ENCODE measurements around the gene ID3.
"Not testable (repeated sequence)": the region's sequence is repeated elsewhere in the genome, so short reads cannot be mapped to it uniquely, and the experiment has no call there.

The ID3 gene

GRCh38 chr1:23588749-23589548 lies 29.6 kb upstream of the ID3 start:
- DNase-seq = no peak

- DNase-seq = peak in 1 of 2 donors; percentile 20
Measured at GRCh38 chr1:23585321-23586022, 26.2 kb upstream of the ID3 start.

DNA sequence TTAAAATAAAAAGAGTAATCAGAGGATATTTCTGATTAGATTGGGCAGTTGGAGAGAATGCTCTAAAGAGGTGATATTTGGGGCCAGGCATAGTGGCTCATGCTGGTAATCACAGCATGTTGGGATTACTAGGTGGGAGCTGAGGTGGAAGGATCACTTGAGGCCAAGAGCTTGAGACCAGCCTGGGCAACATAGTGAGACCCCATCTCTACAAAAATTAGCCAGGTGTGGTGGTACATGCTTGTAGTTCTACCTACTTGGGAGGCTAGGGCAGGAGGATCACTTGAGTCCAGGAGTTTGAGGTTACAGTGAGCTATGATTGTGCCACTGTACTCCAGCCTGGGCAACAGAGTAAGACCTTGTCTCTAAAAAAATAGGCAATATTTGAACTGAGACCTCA lies 24.4 kb upstream of the ID3 start:
- not testable (repeated sequence) for DNase-seq

- no peak for DNase-seq
Measured at GRCh38 chr1:23582820-23583219, 23.5 kb upstream of the ID3 start.

GRCh38 chr1:23581219-23581618 lies 21.9 kb upstream of the ID3 start:
- DNase-seq = no peak

DNA sequence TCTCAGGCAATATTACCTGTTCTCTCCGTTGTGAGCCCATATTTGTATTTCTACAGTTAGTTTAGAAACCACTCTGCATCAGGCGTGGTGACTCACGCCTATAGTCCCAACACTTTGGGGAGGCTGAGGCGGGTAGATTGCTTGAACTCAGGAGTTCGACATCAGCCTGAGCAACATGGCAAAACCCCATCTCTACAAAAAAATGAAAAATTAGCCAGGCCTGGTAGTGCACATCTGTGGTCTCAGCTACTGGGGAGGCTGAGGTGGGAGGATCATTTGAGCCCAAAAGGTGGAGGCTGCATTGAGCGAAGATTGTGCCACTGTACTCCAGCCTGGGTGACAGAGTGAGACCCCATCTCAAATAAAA lies 19.7 kb upstream of the ID3 start:
- no peak for DNase-seq

DNA sequence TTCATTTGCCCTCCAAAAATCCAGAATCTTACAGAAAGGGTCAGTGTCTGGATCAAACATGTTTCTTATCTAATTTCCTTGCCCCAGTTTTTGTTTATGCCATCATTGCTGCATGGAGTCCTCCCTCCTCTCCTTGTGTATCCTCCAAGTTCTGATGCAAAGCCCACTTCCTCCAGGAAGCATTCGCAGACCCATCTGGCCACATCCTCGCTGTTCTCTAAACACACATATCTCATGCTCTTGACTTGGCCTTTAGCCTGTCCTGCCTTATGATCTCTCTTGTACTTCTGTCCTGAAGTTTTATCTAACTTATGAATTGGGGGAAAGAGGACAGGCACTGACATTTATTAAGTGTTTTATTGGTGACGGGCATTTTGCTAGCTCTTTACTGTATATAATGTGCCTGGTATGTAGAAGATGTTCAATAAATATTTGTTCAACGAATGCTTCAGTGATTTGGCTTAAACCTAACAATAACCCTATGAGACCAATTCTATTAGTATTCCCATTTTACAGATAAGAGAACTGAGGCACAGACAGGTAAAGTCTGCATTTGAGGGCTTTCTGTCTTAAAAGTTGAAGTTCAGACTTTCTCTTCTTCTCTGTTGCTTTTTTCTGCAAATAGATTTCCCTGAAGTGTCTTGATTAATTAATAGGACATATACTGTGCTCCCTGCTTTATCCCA lies 19.2 kb upstream of the ID3 start:
- DNase-seq = no peak

DNA sequence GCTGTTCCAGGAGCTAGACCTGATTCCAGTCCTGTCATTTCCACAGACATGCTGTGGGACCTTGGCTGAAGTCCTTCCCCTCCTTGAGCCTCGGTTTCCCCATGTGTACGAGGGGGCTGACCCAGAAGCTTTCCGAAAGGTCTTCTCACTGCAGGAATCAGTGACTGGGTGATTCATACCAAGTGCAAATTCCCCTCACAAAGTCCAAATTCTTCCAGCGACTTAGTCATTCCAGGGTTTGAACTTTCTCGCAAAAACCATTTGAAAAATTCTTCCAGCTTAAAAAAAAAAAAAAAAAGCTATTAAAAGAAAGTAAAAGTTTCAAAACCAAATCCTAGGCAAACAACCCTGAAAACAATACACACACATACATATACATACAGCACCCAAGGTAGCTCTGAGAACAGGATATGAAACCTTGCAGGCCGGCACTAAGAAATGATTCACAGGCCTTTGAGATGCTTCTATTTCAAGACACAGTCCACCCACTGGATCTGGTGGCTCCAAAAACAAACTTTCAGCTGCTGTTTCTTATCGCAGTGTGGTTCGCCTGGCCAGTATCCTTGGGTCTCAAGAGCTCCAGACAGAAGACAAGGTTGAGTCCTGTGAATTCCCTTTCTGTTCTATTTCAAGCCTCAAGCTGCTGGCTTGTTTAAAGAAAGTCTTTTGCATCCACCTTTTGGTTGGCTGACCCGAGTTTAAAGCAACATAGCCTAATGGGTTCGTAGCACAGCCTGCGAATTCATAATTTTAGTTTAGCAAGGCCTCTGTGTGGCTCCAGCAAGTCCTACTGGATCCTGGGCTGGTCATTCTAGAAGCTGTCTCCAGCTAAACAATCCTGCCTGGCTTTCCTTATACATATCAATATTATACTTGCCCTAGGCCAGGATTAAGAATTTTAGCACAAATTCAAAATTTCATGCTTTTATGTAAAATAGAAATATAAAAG lies 18.0 kb upstream of the ID3 start:
- DNase-seq = peak in 1 of 2 donors; percentile 46

DNA sequence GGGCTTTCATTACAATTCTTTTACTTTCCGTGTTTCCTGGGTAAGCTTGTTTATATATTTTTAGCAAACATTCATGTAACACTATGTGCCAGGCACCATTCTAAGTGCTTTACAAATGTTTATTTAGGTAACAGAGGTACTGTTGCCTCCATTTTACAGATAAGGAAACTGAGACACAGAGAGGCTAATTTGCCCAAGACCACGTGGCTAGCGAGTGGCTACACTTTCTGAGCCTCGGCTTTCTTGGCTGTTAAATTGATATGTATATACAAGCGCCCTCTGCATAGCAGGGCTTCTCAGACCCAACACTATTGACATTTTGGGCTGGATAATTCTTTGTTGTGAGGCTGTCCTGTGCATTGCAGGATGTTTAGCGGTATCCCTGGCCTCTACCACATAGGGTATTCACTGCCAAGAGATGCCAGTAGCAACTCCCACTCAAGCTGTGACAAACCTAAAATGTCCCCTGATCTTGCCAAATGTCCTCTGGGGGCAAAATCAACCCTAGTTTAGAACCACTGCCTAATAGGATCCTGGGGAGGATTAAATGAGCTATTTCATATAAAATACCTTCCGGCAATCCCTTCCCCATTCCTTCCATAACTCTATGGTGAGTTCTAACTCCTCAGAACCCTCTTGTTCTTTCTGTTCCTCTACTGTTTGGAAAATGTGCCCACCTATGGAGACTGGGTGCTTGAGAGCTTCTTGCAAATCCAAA lies 17.2 kb upstream of the ID3 start:
- no peak for DNase-seq

GRCh38 chr1:23575226-23575810 lies 16.0 kb upstream of the ID3 start:
- no peak for DNase-seq

DNA sequence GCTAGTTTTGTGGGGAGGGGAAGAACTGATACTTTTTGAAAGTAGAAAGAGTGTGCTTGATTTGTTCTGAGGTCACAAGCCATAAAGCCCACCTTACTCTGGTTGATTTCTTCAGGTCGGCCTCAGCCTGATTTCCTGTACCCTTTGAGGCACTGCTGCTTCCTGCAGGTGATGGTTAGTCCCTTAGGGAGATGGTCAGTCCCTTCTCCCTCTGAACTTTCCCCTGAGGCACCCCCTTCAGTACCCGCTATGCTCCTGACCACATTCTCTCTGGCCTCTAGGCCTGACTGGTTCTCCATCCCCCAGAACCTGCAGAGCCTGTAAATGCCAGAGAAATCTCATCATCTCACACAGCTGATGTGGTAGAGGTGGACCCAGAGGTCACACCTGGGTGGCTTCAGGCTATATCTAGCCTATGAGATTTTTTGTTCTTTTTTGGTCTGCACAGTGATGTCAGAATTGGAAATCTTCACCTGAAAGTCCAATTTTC lies 15.0 kb upstream of the ID3 start:
- no peak for DNase-seq

DNA sequence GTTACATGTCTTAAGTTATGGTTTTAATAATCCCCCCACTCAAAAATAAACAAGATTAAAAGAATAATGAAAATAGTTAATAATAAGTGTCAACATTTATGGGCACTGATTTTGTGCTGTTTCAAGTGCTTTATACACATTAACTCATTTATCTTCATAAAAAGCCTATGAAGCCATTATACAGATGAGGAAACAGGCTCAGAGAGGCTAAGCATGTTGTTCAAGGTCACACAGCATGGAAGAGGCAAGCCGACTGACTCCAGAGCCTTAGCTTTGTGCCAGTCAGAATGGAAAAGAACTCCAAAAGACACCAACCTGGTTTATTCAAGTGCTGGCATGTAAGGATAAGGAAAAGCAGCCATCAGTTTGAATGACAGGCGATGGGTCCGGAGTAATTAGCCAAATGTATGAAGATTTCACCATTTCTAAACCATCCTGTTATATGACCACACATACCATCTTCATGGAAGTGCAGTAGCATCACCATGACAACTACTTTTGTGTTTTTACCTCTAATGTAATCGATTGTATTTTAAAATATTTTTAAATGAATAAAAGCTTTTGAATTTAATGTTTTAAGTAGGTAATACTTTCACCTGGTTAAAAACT lies 14.4 kb upstream of the ID3 start:
- no peak for DNase-seq

- DNase-seq = no peak
Measured at GRCh38 chr1:23571465-23571864, 12.2 kb upstream of the ID3 start.

DNA sequence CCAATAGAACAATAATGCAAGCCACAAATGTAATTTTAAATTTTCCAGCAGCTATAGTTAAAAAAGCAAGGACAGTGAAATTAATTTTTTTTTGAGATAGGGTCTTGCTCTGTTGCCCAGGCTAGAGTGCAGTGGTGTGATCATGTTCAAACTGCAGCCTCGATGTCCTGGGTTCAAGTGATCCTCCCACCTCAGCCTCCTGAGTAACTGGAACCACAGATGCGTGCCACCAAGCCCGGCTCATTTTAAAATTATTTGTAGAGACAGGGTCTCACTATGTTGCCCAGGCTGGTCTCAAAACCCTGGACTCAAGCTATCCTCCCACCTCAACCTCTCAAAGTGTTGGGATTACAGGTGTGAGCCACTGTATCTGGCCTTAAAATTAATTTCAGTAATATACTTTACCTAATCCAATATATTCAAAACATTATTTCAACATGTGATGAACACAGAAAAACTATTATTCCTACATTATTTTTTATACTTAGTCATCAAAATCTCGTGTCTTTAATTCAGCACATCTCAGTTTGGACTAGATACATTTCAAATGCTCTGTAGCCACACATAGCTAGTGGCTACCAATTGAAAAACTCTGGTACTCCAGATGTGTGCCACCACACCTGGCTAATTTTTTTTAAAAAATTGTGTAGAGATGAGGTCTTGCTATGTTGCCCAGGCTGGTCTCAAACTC lies 10.8 kb upstream of the ID3 start:
- no peak for DNase-seq

- DNase-seq = no peak
Measured at GRCh38 chr1:23568608-23569383, 9.5 kb upstream of the ID3 start.

- no peak for DNase-seq
Measured at GRCh38 chr1:23567996-23568607, 8.8 kb upstream of the ID3 start.

- DNase-seq = no peak
Measured at GRCh38 chr1:23567629-23567995, 8.3 kb upstream of the ID3 start.

DNA sequence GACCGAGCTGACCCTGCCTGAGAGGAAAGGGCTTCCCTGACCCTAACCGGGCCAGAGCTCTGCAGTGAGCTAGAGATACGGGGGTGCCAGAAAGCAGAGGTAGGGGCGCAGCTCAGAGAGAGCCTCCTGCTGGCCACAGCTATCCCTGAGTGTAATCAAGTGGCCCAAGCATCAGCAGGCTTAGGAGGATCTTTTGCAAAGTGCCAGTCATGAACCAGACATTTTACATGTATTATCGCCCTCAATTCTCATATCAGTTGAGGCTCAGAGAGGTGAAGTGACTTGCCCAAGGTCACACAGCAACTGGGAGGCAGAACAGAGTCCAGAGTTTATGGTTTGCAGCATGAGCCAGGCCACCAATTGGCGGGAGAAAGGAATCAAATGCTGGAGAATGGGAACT lies 7.0 kb upstream of the ID3 start:
- DNase-seq = no peak

DNA sequence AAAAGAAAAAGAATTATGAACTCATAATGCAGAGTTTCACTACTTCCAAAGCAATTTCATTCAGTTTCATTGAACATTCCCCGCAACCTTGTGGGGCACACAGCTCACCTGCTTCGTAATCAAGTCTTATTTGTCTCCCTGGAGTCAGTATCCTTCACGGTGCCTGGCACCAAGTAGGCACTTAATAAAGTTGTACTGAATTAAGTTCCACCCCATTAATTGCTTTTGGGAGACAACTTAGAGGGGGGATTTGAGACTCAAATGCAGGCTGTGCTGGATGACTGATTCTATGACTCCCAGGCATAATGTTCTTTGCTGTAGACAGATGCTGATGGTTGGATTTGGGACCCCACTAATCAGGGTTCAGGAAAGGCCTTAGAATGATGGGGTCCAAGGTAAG lies 6.5 kb upstream of the ID3 start:
- no peak for DNase-seq
